B cell (primary cell): Measurements from ENCODE around the gene IFRD2. TPM values are rescaled to one million over a fixed set of nuclear protein-coding genes. Genes with fewer than 3 reads are reported as not detected.

Experiments
- ATAC-seq: fragments of 200-7000 bp; cut with Tn5 transposase; one replicate; pipeline ENCODE4 v1.10.0; 2021; ENCODE audit warnings: low read depth, mild to moderate bottlenecking, moderate number of reproducible peaks, moderate library complexity
- CTCF ChIA-PET: fragments of 350-600 bp; sonication (Branson Sonifier 250); formaldehyde crosslinking; loops from one replicate; lab custom pipeline; 2021; ENCODE audit warnings: antibody characterized with exemption, inconsistent platforms; lab: Charles Lee
- POLR2A ChIA-PET: fragments of 350-600 bp; sonication (Branson Sonifier 250); formaldehyde crosslinking; loops from one replicate; lab custom pipeline; 2021; ENCODE audit warnings: antibody characterized with exemption; lab: Charles Lee
- DNase-seq: peaks from one replicate; pipeline ENCODE4 v3.0.0; 2013
- H2AFZ ChIP-seq: 2 replicates; pipeline ENCODE4 v1.6.1; 2012; ENCODE audit warnings: mild to moderate bottlenecking, low read depth, low read length; ENCODE audit not compliant: insufficient read depth, poor library complexity, severe bottlenecking
- H3K27ac ChIP-seq, 2 donors: 1 replicate in 1 of 2; 2 replicates in 1 of 2; pipeline ENCODE4 v1.5.1; 2012 to 2013; ENCODE audit warnings: low read length in 2 of 2, mild to moderate bottlenecking in 2 of 2, moderate library complexity in 1 of 2
- H3K27me3 ChIP-seq, 4 experiments: fragments of 200-600 bp in 1 of 4; sonication (generic) in 1 of 4; replicated peaks in 1 of 4; 1 replicate in 2 of 4; 2 replicates in 2 of 4; pipeline versions ENCODE4 v1.6.1 to v1.7.0; 2013 to 2016; ENCODE audit warnings: low read length in 3 of 4, mild to moderate bottlenecking in 2 of 4, mixed read lengths in 1 of 4, moderate library complexity in 1 of 4; ENCODE audit not compliant: insufficient read depth in 4 of 4, control insufficient read depth in 3 of 4; ENCODE audit errors: control extremely low read depth in 1 of 4
- H3K36me3 ChIP-seq, 2 experiments: replicated peaks in 1 of 2; 1 replicate in 1 of 2; 2 replicates in 1 of 2; pipeline versions ENCODE4 v1.6.1 to v1.7.1; 2013; ENCODE audit warnings: low read length in 1 of 2; ENCODE audit not compliant: insufficient read depth in 2 of 2, control insufficient read depth in 1 of 2; ENCODE audit errors: control extremely low read depth in 1 of 2, extremely low read depth in 1 of 2
- H3K4me1 ChIP-seq, 2 donors: fragments of 200-600 bp in 1 of 2; sonication (generic) in 1 of 2; 1 replicate in 1 of 2; 2 replicates in 1 of 2; pipeline versions ENCODE4 v1.5.1 to v1.6.1; 2013 to 2017; ENCODE audit warnings: low read length in 2 of 2; ENCODE audit not compliant: control insufficient read depth in 2 of 2, insufficient read depth in 2 of 2
- H3K4me2 ChIP-seq: replicated peaks from 2 replicates; pipeline ENCODE3; 2012; ENCODE audit warnings: mild to moderate bottlenecking, low read depth, low read length; ENCODE audit not compliant: poor library complexity, severe bottlenecking
- H3K4me3 ChIP-seq, 5 experiments: fragments of 200-600 bp in 1 of 5; sonication (generic) in 1 of 5; 1 replicate in 3 of 5; 2 replicates in 2 of 5; pipeline versions ENCODE4 v1.5.1 to v1.7.0; 2011 to 2016; ENCODE audit warnings: low read length in 4 of 5, mild to moderate bottlenecking in 4 of 5, low read depth in 2 of 5, control low read depth in 1 of 5, moderate library complexity in 1 of 5; ENCODE audit not compliant: insufficient read depth in 1 of 5; ENCODE audit errors: control extremely low read depth in 1 of 5, extremely low read depth in 1 of 5
- H3K79me2 ChIP-seq: fragments of 200-600 bp; sonication (generic); one replicate; pipeline ENCODE4 v1.6.0; 2016; ENCODE audit warnings: low read length; ENCODE audit not compliant: control insufficient read depth, insufficient read depth
- H3K9ac ChIP-seq: fragments of 200-600 bp; sonication (generic); 2 replicates; pipeline ENCODE4 v1.6.1; 2017; ENCODE audit warnings: mild to moderate bottlenecking, low read length, moderate library complexity
- H3K9me3 ChIP-seq, 3 donors: one replicate each; pipeline versions ENCODE4 v1.6.1 to v1.7.1; 2013; ENCODE audit warnings: low read length in 2 of 3; ENCODE audit not compliant: control insufficient read depth in 2 of 3, insufficient read depth in 1 of 3; ENCODE audit errors: control extremely low read depth in 1 of 3
- H4K20me1 ChIP-seq: 2 replicates; pipeline ENCODE4 v1.6.0; 2012; ENCODE audit warnings: mild to moderate bottlenecking, low read length; ENCODE audit not compliant: insufficient read depth, control insufficient read depth, poor library complexity, severe bottlenecking
- H3K27ac Mint-ChIP-seq: one replicate; pipeline ENCODE4 v1.8.0; 2021; ENCODE audit warnings: mixed read lengths
- H3K27me3 Mint-ChIP-seq: one replicate; pipeline ENCODE4 v1.8.0; 2021; ENCODE audit warnings: mixed read lengths
- H3K4me1 Mint-ChIP-seq: one replicate; pipeline ENCODE4 v1.8.0; 2021; ENCODE audit warnings: mixed read lengths
- H3K4me3 Mint-ChIP-seq: one replicate; pipeline ENCODE4 v1.8.0; 2021; ENCODE audit warnings: mixed read lengths
- H3K9me3 Mint-ChIP-seq: one replicate; pipeline ENCODE4 v1.8.0; 2022; ENCODE audit warnings: mixed read lengths; ENCODE audit not compliant: insufficient read depth
- CTCF ChIP-seq: fragments of 200-600 bp; IDR thresholded peaks from one replicate; pipeline ENCODE4 v1.8.0; 2022; ENCODE audit warnings: antibody characterized with exemption, mild to moderate bottlenecking
- EZH2 ChIP-seq: IDR thresholded peaks from 2 replicates; pipeline ENCODE4 v1.6.1; 2012; ENCODE audit warnings: borderline replicate concordance, low read depth, mild to moderate bottlenecking, moderate library complexity, low read length; ENCODE audit not compliant: insufficient read depth, poor library complexity, severe bottlenecking
- WGBS: methylation state at CpG from one replicate; pipeline ENCODE4 v1.1.5; 2013; ENCODE audit warnings: missing lambda C conversion rate; ENCODE audit not compliant: insufficient coverage; 5-methylcytosine and 5-hydroxymethylcytosine counted together
- intact Hi-C: fragments of 100-400 bp; cut with micrococcal nuclease; formaldehyde crosslinking; loops from one replicate; pipeline ENCODE4 v1.10.0; 2022
- polyA plus RNA-seq: library from polyadenylated mRNA; depleted of rRNA; stranded (reverse); fragments of >200 nt; gene quantifications from 2 replicates; pipeline ENCODE4 v1.2.3, GENCODE V29; 2012
- total RNA-seq, 2 donors: library from RNA; stranded (reverse); fragments of 120-200 nt in 1 of 2; gene quantifications; 1 replicate in 1 of 2; 2 replicates in 1 of 2; pipeline versions ENCODE4 v1.2.3 to v1.2.4, GENCODE V29; 2013 to 2022

IFRD2 gene
- total and polyA plus RNA-seq, 2 donors (not counting 1 experiment from before 2014, with no cell fraction given), result 63.4 to 80.1 TPM

GRCh38 chr3:50265571-50265970, 26.7 kb downstream of the IFRD2 start:
- H3K36me3 ChIP-seq, result no peaks in the 10 kb centered on the region
- no peak overlapping the region for H3K4me3 Mint-ChIP-seq
- no peak overlapping the region for H2AFZ ChIP-seq
- H3K27ac Mint-ChIP-seq, result no peak overlapping the region
- no peaks in the 10 kb centered on the region for H3K4me1 Mint-ChIP-seq
- CTCF ChIA-PET, result interaction anchor here (1.4 kb wide), 1 partner anchor 19 kb away, joined by 6 read pairs; no protein-coding TSS in a partner anchor
- H3K4me3 ChIP-seq, result no peak overlapping the region
- H3K27me3 Mint-ChIP-seq, result peaks cover 17% of the 10 kb centered on the region
- no peaks in the 10 kb centered on the region for H4K20me1 ChIP-seq
- intact Hi-C loops, result no loop called here
- peaks cover 2 to 4% of the 10 kb centered on the region in 2 donors for H3K4me1 ChIP-seq
- H3K27me3 ChIP-seq, result peaks cover 0 to 34% (median 6%) of the 10 kb centered on the region in 4 experiments
- ATAC-seq, result no peak
- no peaks in the 10 kb centered on the region for H3K9me3 ChIP-seq
- H3K9ac ChIP-seq, result no peak overlapping the region
- POLR2A ChIA-PET, result no interaction called here
- 83% methylated on average over 1 of the region's 1 CpG for WGBS
- no peak overlapping the region for H3K4me2 ChIP-seq
- no peaks in the 10 kb centered on the region for H3K79me2 ChIP-seq
- DNase-seq, result no peak
- H3K9me3 Mint-ChIP-seq, result no peaks in the 10 kb centered on the region
- H3K27ac ChIP-seq, result no peak overlapping the region
- TF ChIP-seq CTCF (no peak), EZH2 (no peak)

- DNase-seq (no peak), ATAC-seq (no peak)
- peaks cover 0 to 34% (median 6%) of the 10 kb centered on the region in 4 experiments for H3K27me3 ChIP-seq
- H3K9me3 Mint-ChIP-seq, result no peaks in the 10 kb centered on the region
- H3K4me1 ChIP-seq, result peaks cover 5 to 9% of the 10 kb centered on the region in 2 donors
- 74% methylated on average over 5 of the region's 7 CpGs for WGBS
- no peak for TF ChIP-seq CTCF
- TF ChIP-seq EZH2, result no peak
- no peak overlapping the region for H3K4me2 ChIP-seq
- H3K9me3 ChIP-seq, result no peaks in the 10 kb centered on the region
- no peak overlapping the region for H3K4me3 ChIP-seq
- ChIA-PET POLR2A (interaction anchor here (0.8 kb wide), 1 partner anchor 29 kb away, joined by 3 read pairs; the partner anchor contains the start of gene GNAI2), CTCF (interaction anchor here (1.9 kb wide), 1 partner anchor 37 kb away, joined by 4 read pairs; no protein-coding TSS in a partner anchor)
- H3K4me1 Mint-ChIP-seq, result peaks cover under 1% of the 10 kb centered on the region
- no peak overlapping the region for H3K9ac ChIP-seq
- H3K27me3 Mint-ChIP-seq, result peaks cover 17% of the 10 kb centered on the region
- no peak overlapping the region for H3K4me3 Mint-ChIP-seq
- H2AFZ ChIP-seq, result no peak overlapping the region
- intact Hi-C loops, result no loop called here
- no peaks in the 10 kb centered on the region for H3K36me3 ChIP-seq
- H4K20me1 ChIP-seq, result no peaks in the 10 kb centered on the region
- H3K27ac Mint-ChIP-seq, result no peak overlapping the region
- no peaks in the 10 kb centered on the region for H3K79me2 ChIP-seq
- no peak overlapping the region for H3K27ac ChIP-seq
These were observed 27.2 kb downstream of the IFRD2 start for GRCh38 chr3:50264964-50265485.
